K562 (cell line): ENCODE data around the gene MCCD1. TPM values are rescaled to one million over a fixed set of nuclear protein-coding genes. Genes with fewer than 3 reads are reported as not detected.

Source experiments
- CEBPB ChIP-seq: fragments of 450-650 bp; IDR thresholded peaks from 2 replicates; pipeline ENCODE4 v1.6.1; 2016; ENCODE audit warnings: missing genetic modification characterization, missing compliant biosample characterization
- EZH2 ChIP-seq: IDR thresholded peaks from 2 replicates; pipeline ENCODE4 v1.6.1; 2012; ENCODE audit warnings: low read depth, mild to moderate bottlenecking, inconsistent platforms, low read length, borderline replicate concordance
- HCFC1 ChIP-seq: IDR thresholded peaks from 2 replicates; pipeline ENCODE4 v1.6.1; 2012; ENCODE audit warnings: low read depth, low read length, improper control_type of control experiment
- KLF1 ChIP-seq: fragments of 450-650 bp; IDR thresholded peaks from 2 replicates; pipeline ENCODE4 v1.6.1; 2016; ENCODE audit warnings: missing genetic modification characterization, missing compliant biosample characterization
- NFATC3 ChIP-seq: fragments of 450-650 bp; IDR thresholded peaks from 2 replicates; pipeline ENCODE4 v1.6.1; 2017; ENCODE audit warnings: mild to moderate bottlenecking
- NUFIP1 ChIP-seq: fragments of 450-650 bp; IDR thresholded peaks from 2 replicates; pipeline ENCODE4 v1.6.1; 2018; ENCODE audit not compliant: partially characterized antibody
- POLR2AphosphoS5 ChIP-seq: IDR thresholded peaks from 2 replicates; pipeline ENCODE4 v1.6.1; 2011; ENCODE audit warnings: mild to moderate bottlenecking, low read depth, low read length, moderate library complexity; ENCODE audit not compliant: control insufficient read depth, insufficient read depth
- RCOR1 ChIP-seq, 2 experiments: IDR thresholded peaks; 2 replicates each; pipeline ENCODE4 v1.6.1; 2012; ENCODE audit warnings: low read depth in 2 of 2, low read length in 2 of 2, borderline replicate concordance in 1 of 2, improper control_type of control experiment in 1 of 2
- SIX5 ChIP-seq, 2 experiments: IDR thresholded peaks; 2 replicates each; pipeline ENCODE4 v1.6.1; 2011; ENCODE audit warnings: low read length in 2 of 2, borderline replicate concordance in 1 of 2, low read depth in 1 of 2, mild to moderate bottlenecking in 1 of 2, moderate library complexity in 1 of 2; ENCODE audit not compliant: insufficient read depth in 1 of 2
- SNAPC5 ChIP-seq: fragments of 250-450 bp; sonication (Bioruptor Pico); IDR thresholded peaks from 2 replicates; pipeline ENCODE4 v1.8.0; 2021; ENCODE audit warnings: moderate library complexity, mild to moderate bottlenecking, inconsistent platforms
- SP2 ChIP-seq: IDR thresholded peaks from 2 replicates; pipeline ENCODE4 v1.6.1; 2011; ENCODE audit warnings: mild to moderate bottlenecking, low read depth, low read length, moderate library complexity; ENCODE audit not compliant: poor library complexity, severe bottlenecking; ENCODE audit errors: extremely low read depth
- SUPT5H ChIP-seq: fragments of 450-650 bp; IDR thresholded peaks from 2 replicates; pipeline ENCODE4 v1.6.1; 2016
- TAF7 ChIP-seq: fragments of 450-650 bp; IDR thresholded peaks from 2 replicates; pipeline ENCODE4 v1.6.1; 2016; ENCODE audit warnings: missing genetic modification characterization, missing compliant biosample characterization
- TGIF2 ChIP-seq: sonication (generic); formaldehyde crosslinking; IDR thresholded peaks from 2 replicates; pipeline ENCODE4 v1.8.1; 2022; ENCODE audit warnings: mild to moderate bottlenecking, missing genetic modification reagents, moderate library complexity
- ZKSCAN1 ChIP-seq: fragments of 150-350 bp; IDR thresholded peaks from 2 replicates; pipeline ENCODE4 v1.6.1; 2016; ENCODE audit warnings: low read depth, low read length
- ZNF764 ChIP-seq: fragments of 250-450 bp; sonication (Bioruptor Pico); IDR thresholded peaks from 2 replicates; pipeline ENCODE4 v1.4.0; 2020; ENCODE audit warnings: low read depth, mild to moderate bottlenecking, moderate library complexity
- ZNF77 ChIP-seq: fragments of 250-450 bp; sonication (Bioruptor Pico); IDR thresholded peaks from 2 replicates; pipeline ENCODE4 v1.5.0; 2020
- polyA plus RNA-seq, 8 experiments: library from polyadenylated mRNA; depleted of rRNA in 4 of 8; stranded (reverse) in 5 of 8; unstranded in 3 of 8; fragments of >200 nt; fragmentation: Nextera tagmentation in 2 of 8; fragmentation: Illumina TruSeq in 1 of 8; extraction: Ambion mirVana in 2 of 8; extraction: Trizol in 1 of 8; gene quantifications; 2 replicates each; pipeline versions ENCODE4 v1.2.1 to v1.2.3, GENCODE V29; 2011 to 2014; ENCODE audit warnings: inconsistent platforms in 1 of 8, missing spikeins in 1 of 8
- total RNA-seq, 7 experiments: library from RNA; depleted of rRNA in 6 of 7; stranded (reverse); fragments of >200 nt in 6 of 7; fragmentation: Illumina TruSeq in 2 of 7; extraction: Trizol in 2 of 7; gene quantifications; 2 replicates each; pipeline versions ENCODE4 v1.2.1 to v1.2.3, GENCODE V29; 2011 to 2021; ENCODE audit warnings: low replicate concordance in 1 of 7
- TF ChIP-seq, protein P1 (sequence below): fragments of 450-650 bp; formaldehyde crosslinking; IDR thresholded peaks from 2 replicates; pipeline ENCODE4 v1.4.0; 2022; ENCODE audit warnings: missing genetic modification characterization
- TF ChIP-seq, protein P2 (sequence below): fragments of 250-450 bp; sonication (Bioruptor Pico); IDR thresholded peaks from 2 replicates; pipeline ENCODE4 v1.8.0; 2022; ENCODE audit warnings: moderate library complexity, mild to moderate bottlenecking, inconsistent platforms
- TF ChIP-seq, protein P3 (sequence below): sonication (generic); formaldehyde crosslinking; IDR thresholded peaks from 2 replicates; pipeline ENCODE4 v1.8.0; 2022; ENCODE audit warnings: mild to moderate bottlenecking, low read depth, missing genetic modification reagents
- TF ChIP-seq, protein P4 (sequence below): fragments of 250-450 bp; sonication (Bioruptor Pico); IDR thresholded peaks from 2 replicates; pipeline ENCODE4 v1.5.0; 2022; ENCODE audit warnings: mild to moderate bottlenecking

MCCD1 gene
- total and polyA plus RNA-seq, 9 of the 15 experiments (the other 6 are each of a cell fraction or from before 2014, with no cell fraction given): not detected

GRCh38 chr6:31546958-31547726 is 18.4 kb downstream of the MCCD1 start, which contains the start of gene NFKBIL1 (continued):
- TF ChIP-seq TGIF2 (no peak), ZNF77 (CRISPR knock-in tag) (no peak), POLR2AphosphoS5 (peak; percentile 92), RCOR1 (IDR thresholded peaks at IDR 0.05; ENCODE audit: borderline replicate concordance in 1 of 2, low read depth in 2 of 2, low read length in 2 of 2) (peak in 1 of 2 experiments; percentile 81; a peak in 2 of 4 replicates), NFATC3 (peak; percentile 93), TAF7 (tag) (peak; percentile 77), EZH2 (no peak), HCFC1 (peak; percentile 99), SIX5 (IDR thresholded peaks at IDR 0.05; ENCODE audit: borderline replicate concordance in 1 of 2, insufficient read depth in 1 of 2, low read depth in 1 of 2, low read length in 2 of 2) (peak; percentile 98), CEBPB (tag) (peak; percentile 91), SP2 (peak; percentile 35), SUPT5H (peak; percentile 67), ZNF764 (CRISPR knock-in tag) (no peak), NUFIP1 (no peak), KLF1 (tag) (peak; percentile 93), SNAPC5 (CRISPR knock-in tag) (no peak), ZKSCAN1 (peak; percentile 69; the same call in 1 of the 2 replicates)
- TF ChIP-seq, protein P1, sequence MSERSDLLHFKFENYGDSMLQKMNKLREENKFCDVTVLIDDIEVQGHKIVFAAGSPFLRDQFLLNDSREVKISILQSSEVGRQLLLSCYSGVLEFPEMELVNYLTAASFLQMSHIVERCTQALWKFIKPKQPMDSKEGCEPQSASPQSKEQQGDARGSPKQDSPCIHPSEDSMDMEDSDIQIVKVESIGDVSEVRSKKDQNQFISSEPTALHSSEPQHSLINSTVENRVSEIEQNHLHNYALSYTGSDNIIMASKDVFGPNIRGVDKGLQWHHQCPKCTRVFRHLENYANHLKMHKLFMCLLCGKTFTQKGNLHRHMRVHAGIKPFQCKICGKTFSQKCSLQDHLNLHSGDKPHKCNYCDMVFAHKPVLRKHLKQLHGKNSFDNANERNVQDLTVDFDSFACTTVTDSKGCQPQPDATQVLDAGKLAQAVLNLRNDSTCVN (CRISPR knock-in tag): peak; percentile 72; the same call in 1 of the 2 replicates
- TF ChIP-seq, protein P2, sequence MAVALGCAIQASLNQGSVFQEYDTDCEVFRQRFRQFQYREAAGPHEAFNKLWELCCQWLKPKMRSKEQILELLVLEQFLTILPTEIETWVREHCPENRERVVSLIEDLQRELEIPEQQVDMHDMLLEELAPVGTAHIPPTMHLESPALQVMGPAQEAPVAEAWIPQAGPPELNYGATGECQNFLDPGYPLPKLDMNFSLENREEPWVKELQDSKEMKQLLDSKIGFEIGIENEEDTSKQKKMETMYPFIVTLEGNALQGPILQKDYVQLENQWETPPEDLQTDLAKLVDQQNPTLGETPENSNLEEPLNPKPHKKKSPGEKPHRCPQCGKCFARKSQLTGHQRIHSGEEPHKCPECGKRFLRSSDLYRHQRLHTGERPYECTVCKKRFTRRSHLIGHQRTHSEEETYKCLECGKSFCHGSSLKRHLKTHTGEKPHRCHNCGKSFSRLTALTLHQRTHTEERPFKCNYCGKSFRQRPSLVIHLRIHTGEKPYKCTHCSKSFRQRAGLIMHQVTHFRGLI (CRISPR knock-in tag): 0 out of 2 replicates have a peak, but pooled peaks have one; percentile 6
- TF ChIP-seq, protein P3, sequence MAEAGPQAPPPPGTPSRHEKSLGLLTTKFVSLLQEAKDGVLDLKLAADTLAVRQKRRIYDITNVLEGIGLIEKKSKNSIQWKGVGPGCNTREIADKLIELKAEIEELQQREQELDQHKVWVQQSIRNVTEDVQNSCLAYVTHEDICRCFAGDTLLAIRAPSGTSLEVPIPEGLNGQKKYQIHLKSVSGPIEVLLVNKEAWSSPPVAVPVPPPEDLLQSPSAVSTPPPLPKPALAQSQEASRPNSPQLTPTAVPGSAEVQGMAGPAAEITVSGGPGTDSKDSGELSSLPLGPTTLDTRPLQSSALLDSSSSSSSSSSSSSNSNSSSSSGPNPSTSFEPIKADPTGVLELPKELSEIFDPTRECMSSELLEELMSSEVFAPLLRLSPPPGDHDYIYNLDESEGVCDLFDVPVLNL (CRISPR knock-in tag): no peak
- TF ChIP-seq, protein P4, sequence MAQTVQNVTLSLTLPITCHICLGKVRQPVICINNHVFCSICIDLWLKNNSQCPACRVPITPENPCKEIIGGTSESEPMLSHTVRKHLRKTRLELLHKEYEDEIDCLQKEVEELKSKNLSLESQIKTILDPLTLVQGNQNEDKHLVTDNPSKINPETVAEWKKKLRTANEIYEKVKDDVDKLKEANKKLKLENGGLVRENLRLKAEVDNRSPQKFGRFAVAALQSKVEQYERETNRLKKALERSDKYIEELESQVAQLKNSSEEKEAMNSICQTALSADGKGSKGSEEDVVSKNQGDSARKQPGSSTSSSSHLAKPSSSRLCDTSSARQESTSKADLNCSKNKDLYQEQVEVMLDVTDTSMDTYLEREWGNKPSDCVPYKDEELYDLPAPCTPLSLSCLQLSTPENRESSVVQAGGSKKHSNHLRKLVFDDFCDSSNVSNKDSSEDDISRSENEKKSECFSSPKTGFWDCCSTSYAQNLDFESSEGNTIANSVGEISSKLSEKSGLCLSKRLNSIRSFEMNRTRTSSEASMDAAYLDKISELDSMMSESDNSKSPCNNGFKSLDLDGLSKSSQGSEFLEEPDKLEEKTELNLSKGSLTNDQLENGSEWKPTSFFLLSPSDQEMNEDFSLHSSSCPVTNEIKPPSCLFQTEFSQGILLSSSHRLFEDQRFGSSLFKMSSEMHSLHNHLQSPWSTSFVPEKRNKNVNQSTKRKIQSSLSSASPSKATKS: no peak
